Esophagus muscularis mucosa (tissue), 3 donors: Measurements from ENCODE around the gene ZNF723.

Experiments
- CTCF ChIP-seq, 3 experiments: fragments of 200-600 bp in 2 of 3; fragments of 450-650 bp in 1 of 3; sonication (generic) in 2 of 3; IDR thresholded peaks; one replicate each; pipeline ENCODE4 v1.5.1; 2017 to 2019; ENCODE audit warnings: antibody characterized with exemption in 3 of 3, mild to moderate bottlenecking in 2 of 3, moderate library complexity in 1 of 3
- POLR2AphosphoS5 ChIP-seq, 2 donors: sonication (generic); formaldehyde crosslinking; IDR thresholded peaks; one replicate each; pipeline ENCODE4 v1.6.1; 2017; ENCODE audit warnings: antibody characterized with exemption in 2 of 2

- TF ChIP-seq CTCF (IDR thresholded peaks at IDR 0.05) = no peak
- TF ChIP-seq POLR2AphosphoS5 (IDR thresholded peaks at IDR 0.05) = no peak
These were observed 18.0 kb upstream of the ZNF723 start for GRCh38 chr19:22814124-22814523.
